HG03108 (cell line): ENCODE results near the gene SLC27A5.
"Not testable (repeated sequence)": the region's sequence is repeated elsewhere in the genome, so short reads cannot be mapped to it uniquely, and the experiment has no call there.

Experiments used
- ATAC-seq: cut with Tn5 transposase; IDR thresholded peaks from one replicate; pipeline ENCODE4 v1.9.1; 2021; ENCODE audit warnings: moderate library complexity; ENCODE audit not compliant: unreplicated experiment

SLC27A5 gene

DNA sequence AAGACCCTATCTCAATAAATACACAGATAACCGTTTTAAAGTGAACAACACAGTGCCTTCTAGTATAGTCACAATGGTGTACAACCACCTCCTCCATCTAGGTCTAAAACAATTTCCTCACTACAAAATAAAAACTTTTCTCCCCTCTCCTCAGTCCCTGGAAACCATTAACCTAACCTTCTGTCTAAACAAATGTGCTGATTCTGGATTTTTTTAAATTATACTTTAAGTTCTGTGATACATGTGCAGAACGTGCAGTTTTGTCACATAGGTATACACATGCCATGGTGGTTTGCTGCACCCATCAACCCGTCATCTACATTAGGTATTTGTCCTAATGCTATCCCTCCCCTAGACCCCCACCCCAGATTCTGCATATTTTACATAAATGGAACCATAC, 17.6 kb upstream of the SLC27A5 start:
- no peak for ATAC-seq

DNA sequence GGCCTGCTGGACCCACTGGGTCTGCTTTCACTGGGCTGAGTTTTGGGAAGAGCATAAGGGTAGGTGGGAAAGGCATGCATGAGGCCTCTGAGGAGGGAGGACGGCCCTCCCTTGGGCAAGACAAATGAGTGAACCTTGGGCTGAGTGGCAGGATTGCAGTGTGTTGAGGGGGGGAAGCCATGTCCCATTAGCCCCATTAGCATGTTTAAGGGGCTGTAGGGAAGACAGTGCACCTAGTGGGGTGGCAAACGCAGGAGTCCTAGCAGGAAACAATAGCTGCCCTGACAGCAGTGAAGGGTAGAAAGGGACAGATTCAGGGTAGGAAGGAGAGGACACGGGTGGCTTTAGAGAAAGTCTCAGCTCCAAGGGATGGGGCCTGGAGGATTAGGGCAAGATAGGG, 10.9 kb upstream of the SLC27A5 start:
- ATAC-seq, result no peak

- no peak for ATAC-seq
These were observed 9.9 kb upstream of the SLC27A5 start for GRCh38 chr19:58521651-58522050.

DNA sequence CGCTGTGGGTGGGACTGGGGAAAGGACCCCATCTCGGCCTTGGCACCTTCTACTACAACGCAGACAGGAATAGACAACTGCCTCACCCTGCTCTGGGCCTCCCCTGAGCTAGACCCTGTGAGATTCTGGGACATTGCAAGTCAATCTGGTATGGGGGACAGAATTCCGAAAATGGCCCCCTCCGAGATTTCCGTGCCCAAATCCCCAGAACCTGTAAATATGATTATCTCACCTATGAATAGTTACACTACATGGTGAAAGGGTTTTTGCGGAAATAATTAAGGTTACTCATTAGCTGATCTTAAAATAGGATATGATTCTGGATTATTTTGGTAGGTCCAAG, 8.4 kb upstream of the SLC27A5 start:
- ATAC-seq, result no peak

DNA sequence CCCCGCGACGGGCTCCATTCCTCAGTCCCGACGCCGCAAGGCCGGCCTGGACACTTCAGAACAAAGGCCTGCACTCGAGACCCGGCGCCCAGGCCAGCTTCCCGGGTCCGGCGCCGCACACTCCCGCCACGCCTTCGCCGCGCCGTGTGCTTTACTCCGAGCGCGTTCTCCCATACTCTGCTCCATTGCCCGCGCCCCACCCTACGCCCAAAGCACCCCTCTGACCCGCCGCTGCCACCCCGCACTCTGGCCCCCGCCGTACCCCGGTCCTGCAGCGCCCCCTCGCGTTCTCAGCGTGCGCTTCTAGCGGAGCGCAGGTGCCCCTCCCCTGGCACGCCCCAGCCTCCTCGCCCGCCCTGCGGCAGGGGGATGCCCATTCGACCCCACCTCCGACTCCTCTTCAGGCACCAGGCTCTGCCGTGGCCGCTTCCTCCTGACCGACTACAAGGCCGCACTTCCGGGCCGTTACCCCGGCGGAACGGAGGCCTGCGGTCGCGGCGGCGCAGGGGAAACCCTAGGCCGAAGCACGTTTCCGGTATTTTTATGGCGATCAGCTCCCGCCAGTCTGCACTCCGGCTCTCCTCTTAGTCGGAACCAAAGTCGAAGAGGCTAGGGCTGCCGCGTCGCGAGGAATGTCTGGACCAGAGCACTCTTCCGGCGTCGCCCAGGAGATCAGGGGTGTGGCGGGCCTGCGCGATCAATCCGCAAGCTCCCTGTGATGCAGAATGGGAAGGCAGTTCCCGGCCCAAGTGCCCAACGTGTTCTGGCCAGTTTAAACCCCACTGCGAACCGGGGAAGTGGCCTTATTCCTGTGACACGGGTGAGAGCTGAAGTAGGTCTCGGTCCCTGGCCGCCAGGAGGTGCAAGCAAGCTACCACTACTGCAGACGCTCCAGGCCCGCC, 7.8 kb upstream of the SLC27A5 start, which contains the start of gene ZBTB45:
TSS of gene ZBTB45 (minus strand) at position 456 of the 902 bp plus-strand sequence. CDS start 2,137 bp downstream, outside the sequence.
- ATAC-seq, result peak; percentile 80

GRCh38 chr19:58519087-58519354, 7.2 kb upstream of the SLC27A5 start:
- ATAC-seq, result peak; percentile 5

DNA sequence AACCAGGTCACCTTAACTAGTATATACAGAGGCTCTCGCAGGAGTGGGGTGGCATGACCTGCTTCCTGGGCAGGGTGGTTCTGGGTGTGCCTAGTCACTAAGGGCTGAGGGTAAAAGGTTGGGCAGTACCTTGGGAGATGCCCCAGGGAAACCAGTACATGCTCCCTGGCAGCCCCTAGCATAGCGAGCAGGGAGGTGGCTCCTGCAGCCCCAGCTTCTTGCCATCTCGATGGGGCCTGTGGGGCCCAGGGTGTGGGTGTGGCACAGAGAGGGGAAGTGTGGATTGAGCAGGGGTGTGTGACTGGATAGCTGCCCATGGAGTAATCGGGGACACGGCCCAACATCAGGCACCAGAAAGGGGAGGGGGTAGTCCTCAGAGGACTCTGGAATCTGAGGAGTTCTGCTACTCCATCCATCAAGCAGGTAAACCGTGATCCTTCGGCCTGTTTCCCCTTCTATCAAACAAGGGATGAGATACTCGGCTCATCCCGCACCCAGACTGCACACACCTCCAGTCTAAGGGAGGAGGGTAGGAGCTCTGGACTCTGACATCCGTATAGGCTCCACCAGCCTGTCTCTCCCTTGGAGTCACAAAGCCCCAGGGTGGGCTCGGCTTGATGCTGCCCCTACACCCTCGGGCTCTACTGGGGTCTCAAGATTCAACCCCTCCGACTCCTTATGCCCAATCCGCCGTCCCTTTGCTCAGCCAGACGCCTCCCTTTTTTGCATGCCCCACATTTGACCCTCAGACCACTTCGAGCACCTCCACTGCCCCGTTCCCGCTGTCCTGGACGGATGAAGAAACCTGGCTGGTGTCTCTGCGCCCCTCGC, 6.7 kb upstream of the SLC27A5 start:
- ATAC-seq, result no peak

DNA sequence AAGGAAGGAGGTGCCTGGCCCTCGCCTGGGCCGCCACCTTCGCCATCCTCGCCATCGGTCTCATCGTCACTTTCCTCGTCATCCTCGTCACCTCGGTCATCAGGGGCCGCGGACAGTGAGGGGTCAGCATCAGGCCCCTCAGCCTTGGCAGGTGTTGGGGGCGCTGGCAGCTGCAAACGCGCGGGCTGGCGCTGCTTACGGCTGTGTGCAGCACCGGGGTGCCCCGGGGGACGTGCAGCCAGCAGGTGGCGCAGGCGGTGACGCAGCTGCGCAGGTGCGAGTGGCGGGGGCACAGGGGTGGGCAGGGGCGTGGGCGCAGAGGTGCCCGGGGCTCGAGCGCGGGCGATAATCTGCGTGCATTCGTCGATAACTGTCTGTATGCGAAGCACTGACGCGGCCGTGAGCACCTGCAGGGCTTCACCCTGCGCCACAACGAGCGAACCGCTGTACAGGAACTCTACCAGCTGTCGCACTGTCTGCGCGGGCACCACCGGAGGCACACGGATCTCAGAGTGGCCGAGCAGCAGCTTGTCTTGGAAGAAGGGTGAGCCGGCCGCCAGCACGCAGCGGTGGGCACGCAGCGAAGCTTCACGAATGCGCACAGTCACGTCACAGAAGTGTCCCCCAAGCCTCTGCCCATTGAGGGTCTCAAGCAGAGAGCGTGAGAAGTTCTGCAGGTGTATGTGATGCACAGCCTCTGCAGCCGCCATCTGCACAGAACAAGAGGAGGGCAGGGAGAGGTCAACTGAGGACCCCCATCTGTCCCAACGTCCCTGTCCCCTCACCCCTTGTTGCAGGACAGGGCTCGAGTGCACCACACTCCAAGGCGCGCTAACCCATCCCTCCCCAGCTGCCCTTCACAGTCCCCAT, 5.4 kb upstream of the SLC27A5 start:
- ATAC-seq, result no peak

DNA sequence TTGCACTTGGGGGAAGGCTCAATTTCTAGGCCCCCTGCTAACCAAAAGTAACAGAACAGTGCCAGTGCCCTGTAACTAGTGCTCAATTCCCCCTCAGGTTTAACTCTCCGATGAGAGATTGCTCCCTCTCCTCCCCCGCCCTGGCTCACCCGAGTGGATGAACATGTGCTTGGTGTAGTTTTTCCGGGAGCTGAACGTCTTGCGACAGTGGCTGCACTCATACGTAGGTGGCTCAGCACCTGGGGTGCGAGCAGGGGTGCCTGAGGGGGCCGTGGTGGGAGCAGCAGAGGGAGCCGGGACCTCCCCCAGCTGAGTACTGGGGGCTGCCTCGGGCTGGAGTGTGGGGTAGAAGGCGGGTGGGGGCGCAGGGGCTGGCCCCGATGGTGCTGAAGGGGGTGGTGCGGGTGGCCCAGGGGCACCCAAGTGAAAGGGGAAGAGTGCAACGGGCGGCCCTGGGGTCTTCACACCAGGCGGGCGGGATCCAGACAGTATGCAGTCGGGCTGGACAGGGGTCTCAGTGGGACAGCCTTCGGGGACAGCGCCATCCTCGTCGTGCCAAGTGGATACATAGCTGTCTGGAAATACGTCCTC, 4.5 kb upstream of the SLC27A5 start:
- ATAC-seq, result no peak

DNA sequence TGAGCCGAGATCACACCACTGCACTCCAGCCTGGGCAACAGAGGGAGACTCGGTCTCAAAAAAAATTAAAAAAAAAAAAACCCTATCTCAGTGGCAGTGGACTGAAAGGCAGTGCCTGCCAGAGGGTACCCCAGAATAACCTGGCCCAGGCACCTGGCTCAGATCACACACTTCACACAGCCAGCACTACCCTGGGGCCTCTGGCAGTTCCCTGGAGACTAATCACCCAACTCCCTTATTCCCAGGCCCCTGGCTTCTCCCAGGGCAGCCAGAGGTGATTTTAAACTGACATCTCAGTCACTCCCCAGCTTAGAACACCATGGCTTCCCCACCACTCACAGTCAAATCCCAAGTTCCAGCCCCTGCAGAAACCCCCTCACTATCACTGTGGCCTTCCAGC, 3.5 kb upstream of the SLC27A5 start:
- ATAC-seq, result no peak

GRCh38 chr19:58514564-58515022, 2.8 kb upstream of the SLC27A5 start:
- ATAC-seq, result no peak

- peak; percentile 72 for ATAC-seq
These were observed 2.1 kb upstream of the SLC27A5 start for GRCh38 chr19:58513694-58514563.

DNA sequence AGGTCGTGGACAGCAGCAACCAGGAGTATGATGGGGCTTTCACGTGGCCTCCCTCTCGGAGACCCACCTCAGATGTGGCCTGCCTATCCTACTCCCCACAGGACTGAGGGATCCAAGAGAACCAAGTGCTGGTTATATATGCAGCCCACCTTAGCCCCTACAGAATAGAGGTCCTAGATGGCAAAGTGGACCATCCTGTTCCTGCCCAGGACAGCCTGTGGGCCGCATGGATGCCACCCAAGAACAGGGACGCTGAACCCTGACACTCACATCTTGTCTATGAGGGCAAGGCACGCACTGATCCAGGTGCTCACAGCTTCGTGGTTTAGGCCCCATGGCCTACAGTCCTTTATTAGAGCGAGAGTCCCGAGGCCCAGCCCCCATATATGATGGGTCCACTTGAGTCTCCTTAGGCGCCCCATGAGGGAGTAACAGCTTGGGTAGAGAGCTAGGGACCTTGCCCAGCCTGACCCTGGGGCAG, 1.5 kb upstream of the SLC27A5 start:
- ATAC-seq, result no peak

GRCh38 chr19:58510084-58510862, 1.5 kb downstream of the SLC27A5 start:
- no peak for ATAC-seq

- no peak for ATAC-seq
These were observed 2.1 kb downstream of the SLC27A5 start for GRCh38 chr19:58509731-58510083.

- not testable (repeated sequence) for ATAC-seq
These were observed 4.1 kb downstream of the SLC27A5 start for GRCh38 chr19:58507602-58508223.

- no peak for ATAC-seq
These were observed 11.6 kb downstream of the SLC27A5 start for GRCh38 chr19:58500242-58500641.
